Measurements from ENCODE around the gene LPGAT1. TPM values are rescaled to one million over a fixed set of nuclear protein-coding genes. Genes with fewer than 3 reads are reported as not detected.

LPGAT1 gene
- polyA plus RNA-seq, 1 donor from 2014 or later = 37.4 TPM

DNA sequence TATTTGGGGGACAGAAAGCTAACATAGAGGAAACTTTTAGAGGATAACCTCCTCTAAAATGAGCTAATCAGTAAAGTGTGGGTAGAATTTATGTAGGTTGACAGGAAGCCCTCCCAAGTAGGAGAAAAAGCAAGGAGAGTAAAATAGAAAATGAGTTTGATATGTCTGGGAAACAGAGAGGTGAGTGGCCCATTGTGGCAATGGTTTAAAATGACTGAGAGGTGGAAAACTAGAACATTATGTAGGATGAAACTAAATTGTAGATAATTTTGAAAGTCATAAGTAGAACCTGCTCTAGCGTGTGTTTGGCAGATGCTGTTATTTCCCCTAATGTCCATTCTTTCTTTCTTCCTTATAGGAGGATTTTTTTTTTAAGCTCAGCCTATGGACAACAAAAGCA, 8.5 kb upstream of the LPGAT1 start:
- peaks cover 0 to 2% (median 2%) of the 10 kb centered on the region in 3 donors for H3K9me3 Mint-ChIP-seq
- no peak overlapping the region for H3K4me3 Mint-ChIP-seq
- H3K27me3 Mint-ChIP-seq = no peaks in the 10 kb centered on the region
- no peaks in the 10 kb centered on the region for H3K36me3 Mint-ChIP-seq
- H3K27ac Mint-ChIP-seq = no peak overlapping the region
- peaks cover 8 to 16% (median 8%) of the 10 kb centered on the region in 3 donors for H3K4me1 Mint-ChIP-seq

DNA sequence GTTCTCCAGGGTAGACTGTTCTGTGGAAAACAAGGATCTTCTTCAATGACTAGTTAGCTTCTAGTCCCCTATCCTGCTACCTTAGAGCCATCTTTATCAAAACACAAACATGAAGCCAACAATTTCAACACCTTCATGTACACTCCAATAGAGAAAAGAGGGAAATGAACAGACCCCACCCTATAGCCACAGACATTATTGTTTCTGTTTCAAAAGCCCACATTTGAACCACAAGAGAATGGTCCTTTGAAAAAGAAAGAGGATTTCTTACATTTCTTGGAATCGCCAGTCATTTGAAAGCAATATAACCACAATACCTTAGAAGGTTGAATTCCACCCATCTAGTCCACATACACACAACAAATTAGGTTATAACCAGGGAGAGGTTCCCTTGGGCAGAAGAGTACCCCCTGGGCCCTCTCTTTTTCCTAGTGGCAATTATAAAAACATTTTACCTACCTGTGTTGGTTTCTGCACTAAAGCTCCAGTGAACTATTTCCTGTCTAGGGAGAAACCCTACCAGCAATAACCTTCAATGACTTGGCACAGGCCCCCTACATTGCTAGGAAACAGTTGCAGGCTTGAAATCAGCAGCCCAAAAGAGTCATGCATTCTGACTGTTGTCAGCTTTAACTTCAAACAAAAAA, 2.7 kb upstream of the LPGAT1 start:
- peak overlapping the region in 1 of 3 donors; percentile 16 for H3K27ac Mint-ChIP-seq
- no peaks in the 10 kb centered on the region for H3K27me3 Mint-ChIP-seq
- H3K9me3 Mint-ChIP-seq = no peaks in the 10 kb centered on the region
- H3K4me3 Mint-ChIP-seq = peak overlapping the region in 3 of 4 donors; percentile 29 to 56 (median 41)
- H3K36me3 Mint-ChIP-seq = no peaks in the 10 kb centered on the region
- H3K4me1 Mint-ChIP-seq = peaks cover 33 to 42% (median 38%) of the 10 kb centered on the region in 3 donors

DNA sequence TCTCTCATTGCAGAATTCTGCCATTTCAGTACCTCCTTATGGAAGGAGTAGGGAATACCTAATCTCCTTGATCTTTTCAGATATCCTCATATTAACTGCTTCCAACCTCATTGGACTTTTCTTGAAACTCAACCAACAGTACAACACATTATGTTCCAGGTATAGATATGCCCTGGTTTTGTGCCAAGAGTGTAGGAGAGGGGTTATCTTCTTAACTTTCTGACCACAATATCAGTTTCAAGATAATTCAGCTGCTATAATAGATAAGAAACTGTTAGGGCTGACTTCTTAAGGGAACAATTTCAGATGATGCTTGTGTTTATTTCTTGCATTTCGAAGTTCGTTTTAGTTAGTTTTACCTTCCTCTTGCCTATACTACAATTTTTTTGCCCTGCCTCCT, 2.1 kb upstream of the LPGAT1 start:
- Mint-ChIP-seq H3K36me3 (no peaks in the 10 kb centered on the region), H3K4me1 (peaks cover 39 to 46% (median 45%) of the 10 kb centered on the region in 3 donors), H3K27me3 (no peaks in the 10 kb centered on the region), H3K9me3 (no peaks in the 10 kb centered on the region), H3K4me3 (peak overlapping the region in 3 of 4 donors; percentile 8 to 70 (median 41)), H3K27ac (peak overlapping the region in 1 of 3 donors; percentile 16)

DNA sequence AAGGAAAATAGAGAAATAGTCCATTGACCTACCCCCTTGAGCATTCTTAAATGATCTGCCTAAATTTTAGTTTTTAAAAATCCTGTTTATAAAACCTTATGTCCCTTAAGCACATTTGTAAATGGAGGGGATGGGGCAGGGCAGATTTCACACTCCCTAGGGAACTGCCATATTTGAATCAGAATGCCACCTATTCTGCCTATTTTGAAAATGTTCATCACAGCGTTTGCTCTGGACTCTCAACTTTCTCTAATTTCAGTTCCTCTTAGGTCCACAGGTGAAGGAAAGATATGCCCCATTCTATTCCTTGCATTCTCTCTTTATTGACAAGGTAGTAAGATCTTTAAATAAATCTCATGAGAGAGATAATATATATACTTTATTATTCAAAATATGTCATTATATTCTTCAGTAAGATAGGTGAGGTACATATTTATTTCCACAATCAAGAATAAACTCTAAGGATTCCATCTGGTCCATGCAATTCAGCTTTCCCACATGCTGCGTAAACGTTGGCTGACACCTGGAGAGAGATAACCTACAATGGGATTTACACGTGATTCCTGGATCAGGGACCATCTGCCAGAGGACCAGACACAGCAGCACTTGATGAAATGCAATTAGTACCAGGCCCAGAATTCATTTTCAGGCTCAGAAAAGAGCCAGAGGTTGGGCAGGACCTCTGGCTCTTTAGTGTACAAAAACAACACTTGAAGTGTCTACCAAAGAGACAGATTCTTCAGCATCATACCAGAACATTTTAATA, 1.2 kb upstream of the LPGAT1 start:
- Mint-ChIP-seq H3K4me3 (peak overlapping the region; percentile 85 to 94 (median 88)), H3K27me3 (no peaks in the 10 kb centered on the region), H3K27ac (peak overlapping the region in 2 of 3 donors; percentile 75 to 94), H3K36me3 (peaks cover 3% of the 10 kb centered on the region), H3K9me3 (no peaks in the 10 kb centered on the region), H3K4me1 (peaks cover 46 to 51% (median 50%) of the 10 kb centered on the region in 3 donors)

DNA sequence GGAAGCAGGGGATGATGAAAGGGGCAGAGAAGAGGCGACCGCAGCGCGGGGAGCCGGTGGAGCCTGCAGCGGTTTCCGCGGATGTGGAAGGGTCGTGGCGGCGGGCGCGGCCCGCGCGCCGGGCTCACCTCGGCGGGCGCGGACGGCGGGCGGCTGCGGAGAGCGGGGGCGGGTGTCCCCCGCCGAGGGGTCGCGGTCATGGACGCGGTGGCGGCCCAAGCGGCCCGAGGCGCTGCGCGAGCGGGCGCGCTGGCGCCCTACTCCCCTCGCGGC, 572 bp downstream of the LPGAT1 start:
- no peaks in the 10 kb centered on the region for H3K27me3 Mint-ChIP-seq
- H3K4me1 Mint-ChIP-seq = peaks cover 46 to 51% (median 50%) of the 10 kb centered on the region in 3 donors
- peak overlapping the region; percentile 92 to 98 (median 96) for H3K4me3 Mint-ChIP-seq
- no peaks in the 10 kb centered on the region for H3K9me3 Mint-ChIP-seq
- H3K27ac Mint-ChIP-seq = peak overlapping the region; percentile 79 to 99 (median 88)
- peaks cover 3% of the 10 kb centered on the region for H3K36me3 Mint-ChIP-seq

DNA sequence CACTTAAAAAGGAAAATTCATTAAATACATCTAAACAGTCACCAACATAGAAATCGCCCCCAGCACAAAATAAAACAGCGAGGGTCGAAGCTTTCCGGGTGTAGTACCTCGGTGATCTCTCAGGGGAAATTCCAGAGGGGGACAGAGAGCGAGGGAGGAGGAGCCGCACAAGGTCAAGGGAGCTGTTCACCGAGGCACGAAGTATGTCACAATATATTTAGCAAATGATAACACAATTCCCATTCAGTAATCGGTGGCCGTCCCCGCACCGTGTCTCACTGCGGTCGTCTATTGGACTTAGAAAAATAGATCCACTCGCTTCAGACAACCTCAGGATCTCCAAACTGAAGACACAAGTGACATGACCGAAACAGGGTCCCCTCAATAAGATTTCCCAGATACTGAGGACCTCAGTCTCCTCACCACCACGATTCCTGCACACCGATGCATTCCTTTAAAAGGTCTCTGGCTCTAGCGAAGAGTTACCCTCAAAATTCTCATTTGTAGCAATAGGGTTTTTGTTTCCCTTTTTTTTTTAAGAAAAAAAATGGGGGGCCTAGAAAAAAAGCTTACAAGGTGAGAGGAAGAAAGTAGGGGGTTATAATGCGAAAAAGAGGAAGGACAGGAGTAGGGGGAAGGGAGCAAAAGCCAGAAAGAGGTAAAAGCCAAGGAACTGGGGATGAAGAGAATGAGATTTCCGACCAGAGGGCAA, 1.1 kb downstream of the LPGAT1 start:
- Mint-ChIP-seq H3K4me1 (peaks cover 48 to 51% (median 50%) of the 10 kb centered on the region in 3 donors), H3K27me3 (no peaks in the 10 kb centered on the region), H3K36me3 (peaks cover 3% of the 10 kb centered on the region), H3K9me3 (no peaks in the 10 kb centered on the region), H3K4me3 (peak overlapping the region; percentile 92 to 98 (median 96)), H3K27ac (peak overlapping the region; percentile 79 to 99 (median 88))

DNA sequence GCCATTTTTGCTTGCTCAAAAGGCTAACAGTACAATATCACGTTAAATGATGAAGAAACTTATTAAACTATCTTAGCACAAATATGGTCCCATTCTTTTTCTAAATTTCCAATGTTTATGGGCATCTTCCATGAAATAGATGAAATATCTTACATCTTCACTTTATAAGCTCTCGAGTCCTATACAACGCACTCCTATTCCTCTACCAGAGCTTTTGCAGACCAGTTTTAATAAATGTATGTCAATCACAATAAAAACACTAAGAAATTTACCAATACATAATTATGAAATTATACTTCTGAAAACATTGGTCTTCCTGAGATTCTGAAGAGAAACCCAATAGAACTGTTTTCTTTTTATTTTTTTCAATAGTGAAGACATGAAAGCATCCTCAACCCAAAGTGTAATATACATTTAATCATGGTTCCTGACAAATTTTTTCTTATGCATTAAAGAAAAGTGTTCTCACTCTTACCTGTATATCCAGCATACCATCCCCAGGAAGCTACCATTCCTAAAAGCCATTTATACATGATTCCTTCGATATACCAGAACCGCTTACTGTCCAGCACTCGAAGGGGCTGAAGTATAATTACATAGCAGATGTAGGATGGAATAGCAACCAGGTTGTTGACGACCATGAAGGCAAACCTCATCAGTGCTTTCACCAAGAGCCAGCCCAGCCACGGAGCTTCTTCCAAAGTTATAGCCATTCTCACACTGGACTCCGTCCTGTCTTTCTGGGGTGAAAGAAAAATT, 1.8 kb downstream of the LPGAT1 start:
- H3K27me3 Mint-ChIP-seq = no peaks in the 10 kb centered on the region

DNA sequence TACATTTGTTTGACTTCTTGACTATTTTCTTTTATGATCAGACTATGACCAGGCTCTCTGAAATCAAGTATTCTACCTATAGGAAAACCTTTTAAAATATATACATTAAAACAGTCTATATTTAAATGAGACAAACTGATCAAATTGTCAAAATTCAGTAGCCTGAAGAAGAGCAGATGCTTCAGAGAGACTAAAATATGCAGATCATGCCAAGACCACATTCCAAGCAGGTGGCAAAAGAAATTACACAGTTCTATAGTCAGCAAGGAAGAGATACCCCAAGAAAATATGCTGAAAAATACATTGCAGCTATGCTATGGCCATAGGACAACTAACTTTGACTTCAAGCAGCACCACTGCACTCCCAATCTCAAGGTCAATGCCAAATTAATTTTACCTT, 3.5 kb downstream of the LPGAT1 start:
- peaks cover 3% of the 10 kb centered on the region for H3K36me3 Mint-ChIP-seq
- peaks cover 45 to 50% (median 49%) of the 10 kb centered on the region in 3 donors for H3K4me1 Mint-ChIP-seq
- no peak overlapping the region for H3K27ac Mint-ChIP-seq
- H3K4me3 Mint-ChIP-seq = peak overlapping the region in 3 of 4 donors; percentile 57 to 95 (median 77)
- peaks cover 1% of the 10 kb centered on the region for H3K27me3 Mint-ChIP-seq
- no peaks in the 10 kb centered on the region for H3K9me3 Mint-ChIP-seq

More for the DNA sequence above, 1.8 kb downstream of the LPGAT1 start:
- Mint-ChIP-seq H3K36me3 (peaks cover 3% of the 10 kb centered on the region), H3K4me1 (peaks cover 50 to 55% (median 50%) of the 10 kb centered on the region in 3 donors), H3K9me3 (no peaks in the 10 kb centered on the region), H3K27ac (peak overlapping the region; percentile 76 to 99 (median 79)), H3K4me3 (peak overlapping the region; percentile 92 to 98 (median 96))

DNA sequence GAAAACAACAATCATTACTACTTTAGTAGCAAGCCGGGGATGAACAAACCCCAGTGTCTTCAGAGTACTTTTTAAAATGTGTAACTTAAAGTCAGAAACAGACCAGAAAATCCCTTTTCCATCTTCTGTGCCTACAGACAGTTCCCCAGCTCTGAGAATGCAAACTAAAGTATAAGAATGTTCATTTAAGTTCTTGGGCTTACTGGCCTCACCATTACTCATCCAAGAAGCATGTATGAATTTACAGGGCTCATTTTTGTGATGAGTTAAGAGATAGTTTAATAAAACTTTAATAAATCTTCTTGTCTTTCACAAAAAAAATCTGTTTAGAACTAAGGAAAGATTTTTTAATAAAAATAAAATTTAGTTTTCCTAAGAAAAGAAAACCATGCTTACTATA, 4.6 kb downstream of the LPGAT1 start:
- peaks cover 8% of the 10 kb centered on the region for H3K36me3 Mint-ChIP-seq
- H3K9me3 Mint-ChIP-seq = no peaks in the 10 kb centered on the region
- peaks cover 1% of the 10 kb centered on the region for H3K27me3 Mint-ChIP-seq
- H3K4me3 Mint-ChIP-seq = no peak overlapping the region
- H3K4me1 Mint-ChIP-seq = peaks cover 35 to 46% (median 45%) of the 10 kb centered on the region in 3 donors
- H3K27ac Mint-ChIP-seq = peak overlapping the region in 1 of 3 donors; percentile 19

DNA sequence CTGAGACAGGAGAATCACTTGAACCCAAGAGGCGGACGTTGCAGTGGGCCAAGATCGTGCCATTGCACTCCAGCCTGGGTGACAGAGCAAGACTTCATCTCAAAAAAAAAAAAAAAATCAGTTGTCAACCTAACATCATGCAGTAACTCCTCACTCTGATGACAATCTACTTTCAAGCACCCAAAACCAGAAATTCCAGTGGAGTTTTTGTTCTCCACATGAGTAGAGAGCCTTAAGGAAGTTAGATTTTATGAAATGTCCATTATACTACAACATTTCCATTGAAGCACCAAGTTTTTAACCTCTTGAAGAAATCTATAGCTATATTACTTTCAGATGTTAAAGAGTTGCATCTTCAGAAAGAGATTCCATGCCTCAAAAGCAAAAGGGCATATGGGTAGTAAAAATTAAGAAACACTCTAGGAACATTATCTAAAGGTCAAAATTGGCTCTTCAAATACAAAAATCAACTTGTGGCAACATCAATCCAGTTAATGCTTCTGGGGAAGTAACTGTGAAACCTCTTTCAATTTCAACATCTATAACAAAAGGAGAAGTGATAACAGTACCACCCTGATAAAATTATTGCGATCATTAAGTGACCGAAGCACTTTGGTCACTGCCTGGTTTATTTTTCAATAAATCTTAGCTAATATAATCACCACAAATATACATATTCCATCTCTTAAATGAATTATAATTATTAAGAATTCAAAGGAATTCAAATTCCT, 7.7 kb downstream of the LPGAT1 start:
- no peak overlapping the region for H3K27ac Mint-ChIP-seq
- H3K9me3 Mint-ChIP-seq = no peaks in the 10 kb centered on the region
- peaks cover 15% of the 10 kb centered on the region for H3K36me3 Mint-ChIP-seq
- peak overlapping the region in 2 of 4 donors; percentile 38 to 76 for H3K4me3 Mint-ChIP-seq
- H3K4me1 Mint-ChIP-seq = peaks cover 23 to 30% (median 29%) of the 10 kb centered on the region in 3 donors
- peaks cover 1% of the 10 kb centered on the region for H3K27me3 Mint-ChIP-seq

DNA sequence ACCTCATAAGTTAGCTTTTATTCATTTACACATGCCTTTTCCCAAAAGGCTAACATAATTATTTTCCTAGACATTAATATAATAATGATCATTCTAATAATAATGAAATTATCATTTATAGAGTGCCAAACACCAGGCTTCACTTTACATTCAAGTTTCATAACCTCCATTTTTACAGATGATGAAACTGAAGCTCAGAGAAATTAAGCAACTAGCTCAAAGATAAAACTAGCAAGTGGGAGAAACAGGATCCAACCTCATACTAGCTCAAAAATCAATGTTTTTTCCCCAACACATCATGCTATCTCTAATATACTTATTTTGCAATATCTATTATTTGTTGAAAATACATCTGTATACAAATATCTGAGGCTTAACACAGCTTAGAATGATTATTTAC, 14.0 kb downstream of the LPGAT1 start:
- H3K9me3 Mint-ChIP-seq = no peaks in the 10 kb centered on the region
- peaks cover 11% of the 10 kb centered on the region for H3K36me3 Mint-ChIP-seq
- H3K4me3 Mint-ChIP-seq = no peak overlapping the region
- H3K27me3 Mint-ChIP-seq = no peaks in the 10 kb centered on the region
- H3K27ac Mint-ChIP-seq = no peak overlapping the region
- H3K4me1 Mint-ChIP-seq = peaks cover 7 to 11% (median 10%) of the 10 kb centered on the region in 3 donors

DNA sequence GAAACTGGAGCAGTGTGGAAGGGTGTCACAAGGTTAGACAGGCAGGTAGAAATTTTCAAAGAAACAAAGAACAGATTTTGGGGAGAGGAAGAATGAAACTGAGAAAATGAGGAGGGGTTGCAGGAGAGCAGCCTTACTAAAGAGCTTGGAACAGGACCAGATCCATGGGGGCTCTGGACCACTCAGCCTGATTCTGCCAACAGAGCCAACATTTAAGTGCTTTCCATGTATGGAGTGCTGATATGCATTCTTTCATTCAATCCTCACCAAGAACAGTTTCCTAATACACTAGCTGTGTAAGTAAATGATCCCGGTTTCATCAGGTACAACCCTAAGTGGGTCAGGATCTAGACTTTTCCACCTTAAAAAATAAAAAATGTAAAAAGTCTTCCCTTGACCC, 16.2 kb downstream of the LPGAT1 start:
- H3K36me3 Mint-ChIP-seq = no peaks in the 10 kb centered on the region
- H3K27me3 Mint-ChIP-seq = no peaks in the 10 kb centered on the region
- no peak overlapping the region for H3K27ac Mint-ChIP-seq
- no peaks in the 10 kb centered on the region for H3K9me3 Mint-ChIP-seq
- H3K4me1 Mint-ChIP-seq = peaks cover 1 to 15% (median 4%) of the 10 kb centered on the region in 3 donors
- H3K4me3 Mint-ChIP-seq = no peak overlapping the region

DNA sequence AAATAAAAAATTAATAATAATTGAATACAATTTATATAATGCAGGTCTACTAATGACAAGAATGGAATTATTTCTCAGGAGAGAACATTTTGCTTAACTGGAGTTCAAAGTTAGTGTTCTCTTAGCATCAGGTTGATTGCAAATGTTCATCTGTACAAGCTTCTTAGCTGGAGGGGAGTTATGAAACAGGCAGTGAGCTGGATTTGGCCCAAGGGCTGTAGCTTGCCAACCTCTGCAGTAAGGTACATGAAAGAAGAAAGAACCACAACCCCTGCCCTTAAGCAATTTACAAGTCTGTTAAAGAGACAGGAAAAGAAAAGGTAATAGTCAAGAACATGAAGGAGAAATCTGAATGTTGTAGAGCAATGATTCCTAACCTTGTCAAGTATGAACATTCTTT, 17.0 kb downstream of the LPGAT1 start:
- Mint-ChIP-seq H3K4me1 (peaks cover 1 to 15% (median 4%) of the 10 kb centered on the region in 3 donors), H3K9me3 (no peaks in the 10 kb centered on the region), H3K27me3 (no peaks in the 10 kb centered on the region), H3K4me3 (no peak overlapping the region), H3K36me3 (no peaks in the 10 kb centered on the region), H3K27ac (no peak overlapping the region)

DNA sequence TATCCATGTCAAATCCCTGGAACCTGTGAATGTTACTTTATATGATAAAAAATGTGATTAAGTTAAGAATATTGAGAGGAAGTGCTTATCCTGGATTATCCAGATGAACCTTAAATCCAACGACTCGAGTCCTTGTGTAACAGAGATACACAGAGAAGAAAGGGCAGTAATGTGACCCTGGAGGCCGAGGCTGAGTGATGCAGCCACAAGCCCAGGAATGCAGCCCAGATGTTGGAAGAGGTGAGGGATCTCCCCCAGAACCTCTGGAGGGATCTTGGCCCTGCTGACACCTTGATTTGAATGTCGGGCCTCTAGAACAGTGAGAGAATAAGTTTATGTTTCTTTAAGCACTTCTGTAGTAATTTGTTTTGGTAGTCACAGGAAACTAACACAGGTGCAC, 18.0 kb downstream of the LPGAT1 start:
- H3K4me3 Mint-ChIP-seq = no peak overlapping the region
- peaks cover 3% of the 10 kb centered on the region for H3K36me3 Mint-ChIP-seq
- peaks cover 1 to 15% (median 4%) of the 10 kb centered on the region in 3 donors for H3K4me1 Mint-ChIP-seq
- no peaks in the 10 kb centered on the region for H3K27me3 Mint-ChIP-seq
- no peaks in the 10 kb centered on the region for H3K9me3 Mint-ChIP-seq
- H3K27ac Mint-ChIP-seq = no peak overlapping the region
